ENCODE results near the gene CA10.

DNA sequence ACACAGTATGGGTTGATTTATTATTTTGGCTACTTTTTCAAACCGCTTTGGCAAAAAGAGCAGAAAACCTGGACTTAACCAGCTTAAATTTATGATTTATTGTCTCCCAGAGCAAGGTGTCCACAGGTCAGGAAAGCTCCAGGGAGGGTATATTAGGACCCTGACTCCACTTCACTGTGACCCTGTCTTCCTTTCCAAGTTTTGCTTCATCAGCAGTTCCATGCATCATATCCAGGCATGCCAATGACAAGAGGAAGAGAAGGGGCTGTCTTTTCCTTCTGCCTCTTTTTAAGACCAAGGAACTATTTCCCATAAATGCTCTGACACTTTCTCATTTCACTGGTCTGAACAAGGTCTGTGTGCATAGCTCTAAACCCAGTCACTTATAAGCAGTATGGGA is 316.8 kb downstream of the CA10 start:
- TF ChIP-seq, protein P1, sequence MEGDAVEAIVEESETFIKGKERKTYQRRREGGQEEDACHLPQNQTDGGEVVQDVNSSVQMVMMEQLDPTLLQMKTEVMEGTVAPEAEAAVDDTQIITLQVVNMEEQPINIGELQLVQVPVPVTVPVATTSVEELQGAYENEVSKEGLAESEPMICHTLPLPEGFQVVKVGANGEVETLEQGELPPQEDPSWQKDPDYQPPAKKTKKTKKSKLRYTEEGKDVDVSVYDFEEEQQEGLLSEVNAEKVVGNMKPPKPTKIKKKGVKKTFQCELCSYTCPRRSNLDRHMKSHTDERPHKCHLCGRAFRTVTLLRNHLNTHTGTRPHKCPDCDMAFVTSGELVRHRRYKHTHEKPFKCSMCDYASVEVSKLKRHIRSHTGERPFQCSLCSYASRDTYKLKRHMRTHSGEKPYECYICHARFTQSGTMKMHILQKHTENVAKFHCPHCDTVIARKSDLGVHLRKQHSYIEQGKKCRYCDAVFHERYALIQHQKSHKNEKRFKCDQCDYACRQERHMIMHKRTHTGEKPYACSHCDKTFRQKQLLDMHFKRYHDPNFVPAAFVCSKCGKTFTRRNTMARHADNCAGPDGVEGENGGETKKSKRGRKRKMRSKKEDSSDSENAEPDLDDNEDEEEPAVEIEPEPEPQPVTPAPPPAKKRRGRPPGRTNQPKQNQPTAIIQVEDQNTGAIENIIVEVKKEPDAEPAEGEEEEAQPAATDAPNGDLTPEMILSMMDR (IDR thresholded peaks at IDR 0.05): no peak
- no peak for TF ChIP-seq POLR2A (IDR thresholded peaks at IDR 0.05)
